Anterior cingulate cortex (tissue), 58 donors: ENCODE data around the gene IL20.

ENCODE experiments used
- DNase-seq, 58 donors: peaks; one replicate each; lab custom pipeline; 2025; lab: John Stamatoyannopoulos, UW

Gene IL20

DNA sequence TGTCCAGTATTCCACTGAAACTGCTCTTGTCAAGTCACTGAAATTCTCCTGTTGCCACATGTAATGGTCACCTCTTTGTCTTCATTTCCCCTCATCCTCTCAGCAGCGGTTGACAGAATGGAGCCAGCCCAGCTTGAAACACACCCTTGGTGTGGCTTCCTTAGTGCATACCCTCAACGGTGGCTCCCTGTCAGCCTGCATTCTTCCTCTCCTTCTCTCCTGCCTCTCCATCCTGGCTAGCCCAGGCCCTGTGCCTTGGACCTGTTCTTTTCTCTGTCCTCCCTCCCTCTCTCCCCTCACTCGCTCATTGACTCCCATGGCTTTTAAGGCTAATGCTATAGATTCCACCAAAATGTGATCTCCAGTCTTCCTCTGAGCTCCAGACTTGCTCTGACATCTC lies 52.7 kb downstream of the IL20 start:
- no peak for DNase-seq
